ENCODE data around the gene ETF1.

ETF1 gene

DNA sequence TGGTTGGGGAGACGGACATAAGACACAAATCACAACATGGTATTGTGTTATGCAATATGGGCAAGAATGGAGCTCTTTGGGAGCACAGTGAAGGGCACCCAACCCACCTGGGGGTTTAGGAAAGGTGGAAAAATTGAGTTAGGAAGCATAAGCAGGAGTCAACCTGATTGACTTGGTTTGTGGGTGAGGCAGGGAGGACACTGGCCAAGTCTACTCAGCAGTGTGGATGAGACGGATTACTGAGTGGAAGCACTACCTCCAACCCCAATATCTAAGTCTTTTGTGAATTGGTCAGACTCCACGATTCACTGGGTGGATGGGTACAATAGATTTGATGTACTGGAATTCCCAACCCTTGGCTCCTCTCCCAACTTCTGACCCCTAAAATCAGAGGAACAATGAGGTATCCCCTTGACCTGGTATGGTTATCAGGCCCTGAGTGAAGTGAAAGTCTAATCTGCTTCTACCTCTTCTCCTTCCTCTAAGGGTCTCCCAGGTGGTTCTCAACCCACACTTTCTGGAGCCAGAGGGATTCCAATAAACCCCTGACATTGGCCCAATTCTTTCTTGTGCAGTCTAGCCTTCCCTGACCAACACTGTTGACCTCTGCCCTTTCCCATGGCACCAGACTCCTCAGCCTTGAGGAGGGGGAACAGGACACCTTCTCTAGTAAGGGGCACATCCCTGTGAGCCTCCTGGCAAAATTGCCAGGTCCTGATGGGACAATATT lies 72.5 kb downstream of the ETF1 start:
- no peak overlapping the region for H3K4me3 ChIP-seq
- no peak for DNase-seq (ENCODE audit: low spot score)

DNA sequence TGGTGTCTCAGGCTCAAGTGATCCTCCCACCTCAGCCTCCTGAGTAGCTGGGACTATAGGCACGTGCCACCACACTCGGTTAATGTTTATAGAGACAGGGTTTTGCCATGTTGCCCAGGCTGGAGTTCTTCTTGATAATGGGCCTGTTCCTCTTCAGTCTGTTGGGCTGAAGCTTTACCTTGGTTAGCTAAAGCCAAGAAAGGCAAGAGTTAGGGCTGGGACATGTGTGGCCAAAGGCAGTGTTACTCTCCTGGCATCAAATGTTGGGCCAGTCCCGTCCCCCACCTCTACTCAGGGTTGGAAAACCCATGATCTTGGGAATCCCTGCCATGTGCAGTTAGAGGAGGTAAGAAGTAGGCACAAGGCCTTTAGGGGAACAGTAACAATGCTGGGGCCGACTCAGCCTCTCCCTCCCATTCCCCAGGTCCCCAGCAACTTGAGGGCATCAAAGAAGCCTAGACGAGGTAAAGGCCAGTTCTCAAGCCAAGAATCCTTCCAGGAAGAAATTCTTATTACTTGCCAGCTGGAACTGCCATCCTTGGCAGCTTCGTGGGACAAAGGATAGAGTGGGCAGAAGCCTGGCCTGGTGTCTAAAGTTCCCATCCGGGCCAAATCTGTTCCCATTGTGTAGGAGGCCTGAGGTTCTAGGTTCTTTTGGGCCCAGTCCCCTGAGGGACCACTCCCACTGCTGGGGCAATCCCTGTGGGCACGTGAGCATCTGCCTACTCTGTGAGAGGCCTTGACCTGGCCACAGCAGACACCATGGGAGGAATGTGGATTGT lies 73.3 kb downstream of the ETF1 start:
- Histone ChIP-seq H3K4me3 (no peak overlapping the region), H3K27ac (peak overlapping the region in 1 of 2 donors; percentile 19)
- TF ChIP-seq, protein P1, sequence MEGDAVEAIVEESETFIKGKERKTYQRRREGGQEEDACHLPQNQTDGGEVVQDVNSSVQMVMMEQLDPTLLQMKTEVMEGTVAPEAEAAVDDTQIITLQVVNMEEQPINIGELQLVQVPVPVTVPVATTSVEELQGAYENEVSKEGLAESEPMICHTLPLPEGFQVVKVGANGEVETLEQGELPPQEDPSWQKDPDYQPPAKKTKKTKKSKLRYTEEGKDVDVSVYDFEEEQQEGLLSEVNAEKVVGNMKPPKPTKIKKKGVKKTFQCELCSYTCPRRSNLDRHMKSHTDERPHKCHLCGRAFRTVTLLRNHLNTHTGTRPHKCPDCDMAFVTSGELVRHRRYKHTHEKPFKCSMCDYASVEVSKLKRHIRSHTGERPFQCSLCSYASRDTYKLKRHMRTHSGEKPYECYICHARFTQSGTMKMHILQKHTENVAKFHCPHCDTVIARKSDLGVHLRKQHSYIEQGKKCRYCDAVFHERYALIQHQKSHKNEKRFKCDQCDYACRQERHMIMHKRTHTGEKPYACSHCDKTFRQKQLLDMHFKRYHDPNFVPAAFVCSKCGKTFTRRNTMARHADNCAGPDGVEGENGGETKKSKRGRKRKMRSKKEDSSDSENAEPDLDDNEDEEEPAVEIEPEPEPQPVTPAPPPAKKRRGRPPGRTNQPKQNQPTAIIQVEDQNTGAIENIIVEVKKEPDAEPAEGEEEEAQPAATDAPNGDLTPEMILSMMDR (IDR thresholded peaks at IDR 0.05): no peak
- no peak for DNase-seq (ENCODE audit: low spot score)

More for the DNA sequence above, 72.5 kb downstream of the ETF1 start:
- TF ChIP-seq, protein P1 (IDR thresholded peaks at IDR 0.05): no peak
- peak overlapping the region in 1 of 2 donors; percentile 28 for H3K27ac ChIP-seq

DNA sequence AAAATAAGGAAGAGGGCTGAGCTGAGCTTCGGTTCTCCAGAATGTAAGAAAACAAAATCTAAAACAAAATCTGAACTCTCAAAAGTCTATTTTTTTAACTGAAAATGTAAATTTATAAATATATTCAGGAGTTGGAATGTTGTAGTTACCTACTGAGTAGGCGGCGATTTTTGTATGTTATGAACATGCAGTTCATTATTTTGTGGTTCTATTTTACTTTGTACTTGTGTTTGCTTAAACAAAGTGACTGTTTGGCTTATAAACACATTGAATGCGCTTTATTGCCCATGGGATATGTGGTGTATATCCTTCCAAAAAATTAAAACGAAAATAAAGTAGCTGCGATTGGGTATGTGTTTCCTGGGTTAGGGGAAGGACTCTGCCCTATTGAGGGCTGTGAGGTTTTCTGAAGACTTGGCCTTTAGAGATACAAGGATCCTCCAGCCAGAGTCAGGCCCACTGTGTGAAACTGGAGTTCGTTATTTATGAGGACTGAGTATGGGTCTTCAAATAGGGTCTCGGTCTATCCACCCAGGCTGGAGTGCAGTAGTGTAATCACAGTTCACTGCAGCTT lies 74.0 kb downstream of the ETF1 start:
- TF ChIP-seq, protein P1 (IDR thresholded peaks at IDR 0.05): no peak
- Histone ChIP-seq H3K4me3 (no peak overlapping the region), H3K27ac (no peak overlapping the region)
- no peak for DNase-seq (ENCODE audit: low spot score)

DNA sequence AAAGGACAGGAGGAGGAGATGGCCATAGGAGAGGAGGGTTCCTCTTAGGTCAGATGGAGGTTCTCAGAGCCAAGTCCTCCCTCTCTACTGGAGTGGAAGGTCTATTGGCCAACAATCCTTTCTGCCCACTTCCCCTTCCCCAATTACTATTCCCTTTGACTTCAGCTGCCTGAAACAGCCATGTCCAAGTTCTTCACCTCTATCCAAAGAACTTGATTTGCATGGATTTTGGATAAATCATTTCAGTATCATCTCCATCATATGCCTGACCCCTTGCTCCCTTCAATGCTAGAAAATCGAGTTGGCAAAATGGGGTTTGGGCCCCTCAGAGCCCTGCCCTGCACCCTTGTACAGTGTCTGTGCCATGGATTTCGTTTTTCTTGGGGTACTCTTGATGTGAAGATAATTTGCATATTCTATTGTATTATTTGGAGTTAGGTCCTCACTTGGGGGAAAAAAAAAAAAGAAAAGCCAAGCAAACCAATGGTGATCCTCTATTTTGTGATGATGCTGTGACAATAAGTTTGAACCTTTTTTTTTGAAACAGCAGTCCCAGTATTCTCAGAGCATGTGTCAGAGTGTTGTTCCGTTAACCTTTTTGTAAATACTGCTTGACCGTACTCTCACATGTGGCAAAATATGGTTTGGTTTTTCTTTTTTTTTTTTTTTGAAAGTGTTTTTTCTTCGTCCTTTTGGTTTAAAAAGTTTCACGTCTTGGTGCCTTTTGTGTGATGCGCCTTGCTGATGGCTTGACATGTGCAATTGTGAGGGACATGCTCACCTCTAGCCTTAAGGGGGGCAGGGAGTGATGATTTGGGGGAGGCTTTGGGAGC lies 74.7 kb downstream of the ETF1 start:
- no peak for DNase-seq (ENCODE audit: low spot score)
- TF ChIP-seq, protein P1 (IDR thresholded peaks at IDR 0.05): no peak
- Histone ChIP-seq H3K27ac (no peak overlapping the region), H3K4me3 (peak overlapping the region; percentile 87)

DNA sequence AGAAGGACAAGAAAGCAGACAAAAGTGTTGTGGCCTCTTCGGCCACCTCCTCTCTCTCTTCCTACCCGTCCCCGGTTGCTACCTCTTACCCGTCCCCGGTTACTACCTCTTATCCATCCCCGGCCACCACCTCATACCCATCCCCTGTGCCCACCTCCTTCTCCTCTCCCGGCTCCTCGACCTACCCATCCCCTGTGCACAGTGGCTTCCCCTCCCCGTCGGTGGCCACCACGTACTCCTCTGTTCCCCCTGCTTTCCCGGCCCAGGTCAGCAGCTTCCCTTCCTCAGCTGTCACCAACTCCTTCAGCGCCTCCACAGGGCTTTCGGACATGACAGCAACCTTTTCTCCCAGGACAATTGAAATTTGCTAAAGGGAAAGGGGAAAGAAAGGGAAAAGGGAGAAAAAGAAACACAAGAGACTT lies 75.3 kb downstream of the ETF1 start:
- Histone ChIP-seq H3K27ac (no peak overlapping the region), H3K4me3 (peak overlapping the region; percentile 87)
- DNase-seq (ENCODE audit: low spot score): no peak
- TF ChIP-seq, protein P1 (IDR thresholded peaks at IDR 0.05): no peak

DNA sequence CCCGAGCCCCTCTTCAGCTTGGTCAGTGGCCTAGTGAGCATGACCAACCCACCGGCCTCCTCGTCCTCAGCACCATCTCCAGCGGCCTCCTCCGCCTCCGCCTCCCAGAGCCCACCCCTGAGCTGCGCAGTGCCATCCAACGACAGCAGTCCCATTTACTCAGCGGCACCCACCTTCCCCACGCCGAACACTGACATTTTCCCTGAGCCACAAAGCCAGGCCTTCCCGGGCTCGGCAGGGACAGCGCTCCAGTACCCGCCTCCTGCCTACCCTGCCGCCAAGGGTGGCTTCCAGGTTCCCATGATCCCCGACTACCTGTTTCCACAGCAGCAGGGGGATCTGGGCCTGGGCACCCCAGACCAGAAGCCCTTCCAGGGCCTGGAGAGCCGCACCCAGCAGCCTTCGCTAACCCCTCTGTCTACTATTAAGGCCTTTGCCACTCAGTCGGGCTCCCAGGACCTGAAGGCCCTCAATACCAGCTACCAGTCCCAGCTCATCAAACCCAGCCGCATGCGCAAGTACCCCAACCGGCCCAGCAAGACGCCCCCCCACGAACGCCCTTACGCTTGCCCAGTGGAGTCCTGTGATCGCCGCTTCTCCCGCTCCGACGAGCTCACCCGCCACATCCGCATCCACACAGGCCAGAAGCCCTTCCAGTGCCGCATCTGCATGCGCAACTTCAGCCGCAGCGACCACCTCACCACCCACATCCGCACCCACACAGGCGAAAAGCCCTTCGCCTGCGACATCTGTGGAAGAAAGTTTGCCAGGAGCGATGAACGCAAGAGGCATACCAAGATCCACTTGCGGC lies 75.9 kb downstream of the ETF1 start:
- Histone ChIP-seq H3K27ac (peak overlapping the region; percentile 23 to 99), H3K4me3 (peak overlapping the region; percentile 87)
- TF ChIP-seq, protein P1 (IDR thresholded peaks at IDR 0.05): no peak
- no peak for DNase-seq (ENCODE audit: low spot score)
